Esophagus muscularis mucosa (tissue), 4 donors: ENCODE results near the gene PCSK7.

ENCODE experiments used
- CTCF ChIP-seq, 3 experiments: fragments of 200-600 bp in 2 of 3; fragments of 450-650 bp in 1 of 3; sonication (generic) in 2 of 3; IDR thresholded peaks; one replicate each; pipeline ENCODE4 v1.5.1; 2017 to 2019; ENCODE audit warnings: antibody characterized with exemption in 3 of 3, mild to moderate bottlenecking in 2 of 3, moderate library complexity in 1 of 3
- EP300 ChIP-seq: sonication (generic); formaldehyde crosslinking; IDR thresholded peaks from one replicate; pipeline ENCODE4 v1.6.1; 2017; ENCODE audit warnings: antibody characterized with exemption
- POLR2A ChIP-seq: fragments of 450-650 bp; IDR thresholded peaks from one replicate; pipeline ENCODE4 v1.6.1; 2017; ENCODE audit warnings: antibody characterized with exemption, moderate library complexity, mild to moderate bottlenecking, low read depth
- POLR2AphosphoS5 ChIP-seq, 2 donors: sonication (generic); formaldehyde crosslinking; IDR thresholded peaks; one replicate each; pipeline ENCODE4 v1.6.1; 2017; ENCODE audit warnings: antibody characterized with exemption in 2 of 2

GRCh38 chr11:117170210-117170609 lies 61.7 kb downstream of the PCSK7 start:
- TF ChIP-seq EP300: no peak
- no peak for TF ChIP-seq POLR2AphosphoS5 (IDR thresholded peaks at IDR 0.05)
- no peak for TF ChIP-seq POLR2A
- TF ChIP-seq CTCF (IDR thresholded peaks at IDR 0.05): no peak
